ENCODE results near the gene SEMA5B.

DNA sequence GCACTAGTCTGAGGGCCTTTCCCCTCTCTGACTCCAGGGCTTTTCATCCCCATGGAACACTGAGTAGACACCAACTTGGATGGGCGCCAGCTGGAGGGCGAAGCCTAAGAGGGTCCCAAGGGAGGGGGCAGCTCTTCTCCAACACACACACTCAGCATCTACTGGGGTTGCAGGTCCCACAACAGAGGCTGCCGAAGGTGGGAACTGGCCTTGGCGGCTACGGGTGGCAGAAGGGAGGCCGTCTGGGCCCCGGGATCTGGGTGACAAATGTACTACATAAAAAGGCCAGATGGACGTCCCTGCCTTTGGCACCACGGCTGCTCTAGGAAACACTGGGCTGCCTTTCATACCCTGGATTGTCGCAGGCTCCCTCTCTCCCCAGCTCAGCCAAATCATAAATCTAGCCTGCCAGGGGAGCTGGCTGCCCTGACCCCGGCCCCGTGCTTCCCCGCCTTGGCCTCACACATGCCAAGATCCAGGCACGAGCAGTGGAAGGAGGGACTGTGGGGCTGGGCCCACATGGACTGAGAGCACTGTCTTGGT is 31.5 kb downstream of the SEMA5B start:
- TF ChIP-seq POLR2A (conservative IDR thresholded peaks at IDR 0.05), result no peak
- TF ChIP-seq, protein P1, sequence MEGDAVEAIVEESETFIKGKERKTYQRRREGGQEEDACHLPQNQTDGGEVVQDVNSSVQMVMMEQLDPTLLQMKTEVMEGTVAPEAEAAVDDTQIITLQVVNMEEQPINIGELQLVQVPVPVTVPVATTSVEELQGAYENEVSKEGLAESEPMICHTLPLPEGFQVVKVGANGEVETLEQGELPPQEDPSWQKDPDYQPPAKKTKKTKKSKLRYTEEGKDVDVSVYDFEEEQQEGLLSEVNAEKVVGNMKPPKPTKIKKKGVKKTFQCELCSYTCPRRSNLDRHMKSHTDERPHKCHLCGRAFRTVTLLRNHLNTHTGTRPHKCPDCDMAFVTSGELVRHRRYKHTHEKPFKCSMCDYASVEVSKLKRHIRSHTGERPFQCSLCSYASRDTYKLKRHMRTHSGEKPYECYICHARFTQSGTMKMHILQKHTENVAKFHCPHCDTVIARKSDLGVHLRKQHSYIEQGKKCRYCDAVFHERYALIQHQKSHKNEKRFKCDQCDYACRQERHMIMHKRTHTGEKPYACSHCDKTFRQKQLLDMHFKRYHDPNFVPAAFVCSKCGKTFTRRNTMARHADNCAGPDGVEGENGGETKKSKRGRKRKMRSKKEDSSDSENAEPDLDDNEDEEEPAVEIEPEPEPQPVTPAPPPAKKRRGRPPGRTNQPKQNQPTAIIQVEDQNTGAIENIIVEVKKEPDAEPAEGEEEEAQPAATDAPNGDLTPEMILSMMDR (IDR thresholded peaks at IDR 0.05 in 2 of 3, conservative IDR thresholded peaks at IDR 0.05 in 1 of 3; ENCODE audit: insufficient read depth in 2 of 3, low read depth in 1 of 3, low read length in 3 of 3), result no peak
- TF ChIP-seq FOXJ3 (CRISPR knock-in tag; IDR thresholded peaks at IDR 0.05), result no peak
- no peak for TF ChIP-seq DIDO1 (tag; IDR thresholded peaks at IDR 0.05; ENCODE audit: low read depth)
- TF ChIP-seq, protein P2, sequence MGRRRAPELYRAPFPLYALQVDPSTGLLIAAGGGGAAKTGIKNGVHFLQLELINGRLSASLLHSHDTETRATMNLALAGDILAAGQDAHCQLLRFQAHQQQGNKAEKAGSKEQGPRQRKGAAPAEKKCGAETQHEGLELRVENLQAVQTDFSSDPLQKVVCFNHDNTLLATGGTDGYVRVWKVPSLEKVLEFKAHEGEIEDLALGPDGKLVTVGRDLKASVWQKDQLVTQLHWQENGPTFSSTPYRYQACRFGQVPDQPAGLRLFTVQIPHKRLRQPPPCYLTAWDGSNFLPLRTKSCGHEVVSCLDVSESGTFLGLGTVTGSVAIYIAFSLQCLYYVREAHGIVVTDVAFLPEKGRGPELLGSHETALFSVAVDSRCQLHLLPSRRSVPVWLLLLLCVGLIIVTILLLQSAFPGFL (CRISPR knock-in tag; IDR thresholded peaks at IDR 0.05), result no peak
- TF ChIP-seq SMAD3 (CRISPR knock-in tag; conservative IDR thresholded peaks at IDR 0.05), result no peak
- TF ChIP-seq SNRNP70 (optimal IDR thresholded peaks at IDR 0.05; ENCODE audit: low read depth, low read length), result no peak
- TF ChIP-seq FOXA1 (IDR thresholded peaks at IDR 0.05; ENCODE audit: borderline replicate concordance), result no peak
- TF ChIP-seq FUS (optimal IDR thresholded peaks at IDR 0.05; ENCODE audit: low read depth, low read length), result no peak
- TF ChIP-seq MAFK (IDR thresholded peaks at IDR 0.05; ENCODE audit: low read length), result no peak
- no peak for TF ChIP-seq EGR1 (conservative IDR thresholded peaks at IDR 0.05)

All from K562 (cell line).